ENCODE data around the gene EPSTI1.

DNA sequence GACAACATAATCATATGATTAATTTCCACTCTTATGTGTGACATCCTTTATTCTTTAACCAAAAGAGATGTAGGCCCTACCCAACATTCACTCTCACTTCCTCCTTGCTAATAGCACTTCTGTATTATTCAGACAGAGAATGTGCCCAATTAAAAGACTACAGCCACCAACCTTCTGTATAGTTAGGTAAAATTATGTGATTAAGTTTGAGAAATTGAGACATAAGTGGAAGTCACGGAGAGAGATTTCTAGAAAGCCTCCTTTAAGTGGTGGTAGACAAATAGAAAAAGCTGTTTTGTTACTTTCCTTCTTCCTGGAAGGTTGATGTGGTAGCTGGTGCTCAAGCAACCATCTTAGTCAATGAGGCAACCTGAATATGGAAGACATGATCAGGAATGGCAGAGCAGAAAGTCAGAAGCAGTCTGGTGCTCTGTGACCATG, 14.8 kb downstream of the EPSTI1 start:
- TF ChIP-seq EZH2 (IDR thresholded peaks at IDR 0.05; ENCODE audit: insufficient read depth, low read length) = no peak
- TF ChIP-seq, protein P1, sequence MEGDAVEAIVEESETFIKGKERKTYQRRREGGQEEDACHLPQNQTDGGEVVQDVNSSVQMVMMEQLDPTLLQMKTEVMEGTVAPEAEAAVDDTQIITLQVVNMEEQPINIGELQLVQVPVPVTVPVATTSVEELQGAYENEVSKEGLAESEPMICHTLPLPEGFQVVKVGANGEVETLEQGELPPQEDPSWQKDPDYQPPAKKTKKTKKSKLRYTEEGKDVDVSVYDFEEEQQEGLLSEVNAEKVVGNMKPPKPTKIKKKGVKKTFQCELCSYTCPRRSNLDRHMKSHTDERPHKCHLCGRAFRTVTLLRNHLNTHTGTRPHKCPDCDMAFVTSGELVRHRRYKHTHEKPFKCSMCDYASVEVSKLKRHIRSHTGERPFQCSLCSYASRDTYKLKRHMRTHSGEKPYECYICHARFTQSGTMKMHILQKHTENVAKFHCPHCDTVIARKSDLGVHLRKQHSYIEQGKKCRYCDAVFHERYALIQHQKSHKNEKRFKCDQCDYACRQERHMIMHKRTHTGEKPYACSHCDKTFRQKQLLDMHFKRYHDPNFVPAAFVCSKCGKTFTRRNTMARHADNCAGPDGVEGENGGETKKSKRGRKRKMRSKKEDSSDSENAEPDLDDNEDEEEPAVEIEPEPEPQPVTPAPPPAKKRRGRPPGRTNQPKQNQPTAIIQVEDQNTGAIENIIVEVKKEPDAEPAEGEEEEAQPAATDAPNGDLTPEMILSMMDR (IDR thresholded peaks at IDR 0.05; ENCODE audit: insufficient read depth, low read depth, low read length) = no peak
